ENCODE measurements around the gene GP1BA.

The GP1BA gene

GRCh38 chr17:4953451-4953961 is 21.4 kb downstream of the GP1BA start:
- Histone ChIP-seq H3K27me3 (ENCODE audit: insufficient read depth, low read length) (no peaks in the 10 kb centered on the region), H3K4me1 (ENCODE audit: control insufficient read depth, insufficient read depth, low read length, unreplicated experiment) (peaks cover 24% of the 10 kb centered on the region), H3K27ac (ENCODE audit: low read depth, low read length) (peak overlapping the region; percentile 31), H3K4me3 (ENCODE audit: low read depth, low read length) (no peak overlapping the region), H3K36me3 (ENCODE audit: insufficient read depth, low read length) (no peaks in the 10 kb centered on the region), H2AFZ (ENCODE audit: low read length, unreplicated experiment) (no peak overlapping the region), H3K79me2 (ENCODE audit: control insufficient read depth, insufficient read depth, low read length, unreplicated experiment) (no peaks in the 10 kb centered on the region)

GRCh38 chr17:4955091-4955490 is 23.0 kb downstream of the GP1BA start:
- H3K79me2 ChIP-seq (ENCODE audit: control insufficient read depth, insufficient read depth, low read length, unreplicated experiment) = no peaks in the 10 kb centered on the region
- H3K36me3 ChIP-seq (ENCODE audit: insufficient read depth, low read length) = 0 out of 2 replicates have a peak, but pooled peaks cover 4% of the 10 kb centered on the region
- H3K4me3 ChIP-seq (ENCODE audit: low read depth, low read length) = no peak overlapping the region
- no peak overlapping the region for H3K27ac ChIP-seq (ENCODE audit: low read depth, low read length)
- peaks cover 24% of the 10 kb centered on the region for H3K4me1 ChIP-seq (ENCODE audit: control insufficient read depth, insufficient read depth, low read length, unreplicated experiment)
- H3K27me3 ChIP-seq (ENCODE audit: insufficient read depth, low read length) = no peaks in the 10 kb centered on the region
- H2AFZ ChIP-seq (ENCODE audit: low read length, unreplicated experiment) = no peak overlapping the region

- no peak overlapping the region for H3K4me3 ChIP-seq (ENCODE audit: low read depth, low read length)
- H3K27ac ChIP-seq (ENCODE audit: low read depth, low read length) = no peak overlapping the region
- no peaks in the 10 kb centered on the region for H3K27me3 ChIP-seq (ENCODE audit: insufficient read depth, low read length)
- H3K4me1 ChIP-seq (ENCODE audit: control insufficient read depth, insufficient read depth, low read length, unreplicated experiment) = peaks cover 16% of the 10 kb centered on the region
- H3K36me3 ChIP-seq (ENCODE audit: insufficient read depth, low read length) = 0 out of 2 replicates have a peak, but pooled peaks cover 4% of the 10 kb centered on the region
- no peak overlapping the region for H2AFZ ChIP-seq (ENCODE audit: low read length, unreplicated experiment)
- H3K79me2 ChIP-seq (ENCODE audit: control insufficient read depth, insufficient read depth, low read length, unreplicated experiment) = no peaks in the 10 kb centered on the region
Measured at GRCh38 chr17:4956493-4957061, 24.5 kb downstream of the GP1BA start.

DNA sequence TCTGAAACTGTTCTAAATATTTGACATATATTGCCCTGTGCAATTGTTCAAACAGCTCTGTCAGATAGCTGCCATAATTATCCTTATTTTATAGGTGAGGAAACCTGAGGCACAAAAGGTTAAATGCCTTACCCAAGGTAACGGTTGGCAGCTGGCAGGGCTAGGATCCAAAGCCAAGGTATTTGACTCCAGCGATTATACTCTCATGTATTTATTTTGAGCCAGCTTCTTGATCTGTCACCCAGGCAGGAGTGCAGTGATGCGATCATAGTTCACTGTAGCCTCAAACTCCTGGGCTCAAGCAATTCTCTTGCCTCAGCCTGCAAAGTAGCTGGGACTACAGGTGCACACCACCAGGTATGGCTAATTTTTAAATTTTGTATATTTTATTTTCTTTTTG is 26.0 kb downstream of the GP1BA start:
- Histone ChIP-seq H3K27me3 (ENCODE audit: insufficient read depth, low read length) (no peaks in the 10 kb centered on the region), H3K27ac (ENCODE audit: low read depth, low read length) (no peak overlapping the region), H3K79me2 (ENCODE audit: control insufficient read depth, insufficient read depth, low read length, unreplicated experiment) (no peaks in the 10 kb centered on the region), H3K4me1 (ENCODE audit: control insufficient read depth, insufficient read depth, low read length, unreplicated experiment) (peaks cover 12% of the 10 kb centered on the region), H2AFZ (ENCODE audit: low read length, unreplicated experiment) (no peak overlapping the region), H3K36me3 (ENCODE audit: insufficient read depth, low read length) (0 out of 2 replicates have a peak, but pooled peaks cover 4% of the 10 kb centered on the region), H3K4me3 (ENCODE audit: low read depth, low read length) (no peak overlapping the region)

- Histone ChIP-seq H3K79me2 (ENCODE audit: control insufficient read depth, insufficient read depth, low read length, unreplicated experiment) (no peaks in the 10 kb centered on the region), H3K4me3 (ENCODE audit: low read depth, low read length) (no peak overlapping the region), H3K27me3 (ENCODE audit: insufficient read depth, low read length) (no peaks in the 10 kb centered on the region), H3K4me1 (ENCODE audit: control insufficient read depth, insufficient read depth, low read length, unreplicated experiment) (no peaks in the 10 kb centered on the region), H3K36me3 (ENCODE audit: insufficient read depth, low read length) (0 out of 2 replicates have a peak, but pooled peaks cover 4% of the 10 kb centered on the region), H3K27ac (ENCODE audit: low read depth, low read length) (no peak overlapping the region), H2AFZ (ENCODE audit: low read length, unreplicated experiment) (no peak overlapping the region)
Measured at GRCh38 chr17:4959261-4959965, 27.3 kb downstream of the GP1BA start.

GRCh38 chr17:4960279-4960922 is 28.3 kb downstream of the GP1BA start:
- Histone ChIP-seq H3K27ac (ENCODE audit: low read depth, low read length) (no peak overlapping the region), H3K79me2 (ENCODE audit: control insufficient read depth, insufficient read depth, low read length, unreplicated experiment) (peaks cover 4% of the 10 kb centered on the region)

GRCh38 chr17:4965311-4965986 is 33.4 kb downstream of the GP1BA start:
- Histone ChIP-seq H3K79me2 (ENCODE audit: control insufficient read depth, insufficient read depth, low read length, unreplicated experiment) (peaks cover 29% of the 10 kb centered on the region), H3K4me3 (ENCODE audit: low read depth, low read length) (no peak overlapping the region), H3K4me1 (ENCODE audit: control insufficient read depth, insufficient read depth, low read length, unreplicated experiment) (peaks cover 14% of the 10 kb centered on the region), H2AFZ (ENCODE audit: low read length, unreplicated experiment) (no peak overlapping the region), H3K36me3 (ENCODE audit: insufficient read depth, low read length) (peaks cover 13% of the 10 kb centered on the region), H3K27ac (ENCODE audit: low read depth, low read length) (peak overlapping the region; percentile 97; the same call in 1 of the 2 replicates), H3K27me3 (ENCODE audit: insufficient read depth, low read length) (no peaks in the 10 kb centered on the region)

More at GRCh38 chr17:4960279-4960922, 28.3 kb downstream of the GP1BA start:
- no peak overlapping the region for H3K4me3 ChIP-seq (ENCODE audit: low read depth, low read length)
- peaks cover 7% of the 10 kb centered on the region; the same call in 1 of the 2 replicates for H3K36me3 ChIP-seq (ENCODE audit: insufficient read depth, low read length)
- H2AFZ ChIP-seq (ENCODE audit: low read length, unreplicated experiment) = no peak overlapping the region
- H3K27me3 ChIP-seq (ENCODE audit: insufficient read depth, low read length) = no peaks in the 10 kb centered on the region
- H3K4me1 ChIP-seq (ENCODE audit: control insufficient read depth, insufficient read depth, low read length, unreplicated experiment) = no peaks in the 10 kb centered on the region

- Histone ChIP-seq H3K36me3 (ENCODE audit: insufficient read depth, low read length) (peaks cover 17% of the 10 kb centered on the region), H3K27ac (ENCODE audit: low read depth, low read length) (peak overlapping the region; percentile 97), H3K79me2 (ENCODE audit: control insufficient read depth, insufficient read depth, low read length, unreplicated experiment) (peaks cover 31% of the 10 kb centered on the region)
Measured at GRCh38 chr17:4966844-4967538, 34.9 kb downstream of the GP1BA start.

DNA sequence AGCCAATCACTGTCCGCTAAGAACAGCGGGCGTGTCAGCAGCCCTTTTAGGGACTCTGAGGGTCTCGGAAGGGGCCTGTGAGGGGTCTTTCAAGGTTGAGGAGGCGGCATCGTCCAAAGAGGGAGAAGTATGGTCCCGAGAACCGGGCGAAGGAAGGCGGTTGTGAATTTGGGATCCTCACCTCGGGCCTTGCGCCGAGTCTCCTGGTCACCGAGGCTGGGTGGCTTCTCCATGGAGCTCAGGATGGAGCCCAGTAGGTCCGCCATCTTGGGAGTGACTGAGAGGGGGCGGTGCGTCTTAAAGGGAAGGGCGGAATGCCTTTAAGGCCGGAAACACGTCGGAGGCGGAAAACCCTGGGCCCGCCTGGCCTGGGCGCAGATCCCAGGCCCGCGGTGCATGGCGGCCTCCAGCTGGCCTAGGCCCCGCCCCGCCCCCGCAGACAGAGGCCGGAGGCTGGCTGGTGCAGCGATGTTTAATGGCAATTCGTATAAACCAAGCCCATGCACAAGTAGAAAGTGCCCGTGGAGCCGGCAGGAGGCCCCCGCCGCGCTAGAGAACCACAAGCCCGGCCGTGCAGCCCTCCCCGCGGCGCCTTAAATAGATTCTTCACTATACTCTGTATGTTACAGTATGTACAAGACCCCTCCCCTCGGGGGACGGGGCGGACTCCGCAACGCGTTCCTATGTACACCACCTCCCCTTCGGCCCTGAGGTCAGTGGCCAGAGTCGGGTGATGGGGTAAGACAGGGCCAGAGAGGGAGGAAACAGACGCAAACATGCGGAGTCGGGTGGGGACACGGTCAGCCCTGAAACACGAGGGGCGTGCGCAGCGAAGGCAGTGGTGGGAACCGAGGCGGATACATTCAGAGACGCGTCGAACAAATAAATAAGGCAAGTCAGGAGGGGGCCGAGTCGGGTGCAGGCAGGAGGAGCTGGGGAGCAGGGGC is 35.7 kb downstream of the GP1BA start, which contains the start of gene SPAG7:
TSS of gene SPAG7 (minus strand) at position 279 of the 947 bp plus-strand sequence. CDS start at position 266, 13 bp downstream.
- Histone ChIP-seq H2AFZ (ENCODE audit: low read length, unreplicated experiment) (no peak within 1 kb of the TSS), H3K79me2 (ENCODE audit: control insufficient read depth, insufficient read depth, low read length, unreplicated experiment) (peaks cover 31% of the 10 kb centered on the region), H3K27ac (ENCODE audit: low read depth, low read length) (peak within 1 kb of the TSS; percentile 97), H3K36me3 (ENCODE audit: insufficient read depth, low read length) (peaks cover 17% of the 10 kb centered on the region), H3K4me1 (ENCODE audit: control insufficient read depth, insufficient read depth, low read length, unreplicated experiment) (peaks cover 22% of the 10 kb centered on the region), H3K27me3 (ENCODE audit: insufficient read depth, low read length) (no peaks in the 10 kb centered on the region), H3K4me3 (ENCODE audit: low read depth, low read length) (peak within 1 kb of the TSS; percentile 89)

More at GRCh38 chr17:4966844-4967538, 34.9 kb downstream of the GP1BA start:
- peak overlapping the region; percentile 89 for H3K4me3 ChIP-seq (ENCODE audit: low read depth, low read length)
- H2AFZ ChIP-seq (ENCODE audit: low read length, unreplicated experiment) = no peak overlapping the region
- H3K4me1 ChIP-seq (ENCODE audit: control insufficient read depth, insufficient read depth, low read length, unreplicated experiment) = peaks cover 22% of the 10 kb centered on the region
- H3K27me3 ChIP-seq (ENCODE audit: insufficient read depth, low read length) = no peaks in the 10 kb centered on the region

Measured in ACC112 (cell line).